GM23248 (cell line): ENCODE results near the gene ZNF710. TPM values are rescaled to one million over a fixed set of nuclear protein-coding genes. Genes with fewer than 3 reads are reported as not detected.

ENCODE experiments used
- DNase-seq: peaks from one replicate; pipeline ENCODE4 v3.0.0-alpha.2; 2015
- H2AFZ ChIP-seq: fragments of 200-600 bp; sonication (generic); 2 replicates; pipeline ENCODE4 v1.6.1; 2016; ENCODE audit warnings: antibody characterized with exemption
- H3F3A ChIP-seq: fragments of 200-600 bp; sonication (generic); 2 replicates; pipeline ENCODE4 v1.6.1; 2016; ENCODE audit warnings: mild to moderate bottlenecking, antibody characterized with exemption, mixed run types; ENCODE audit not compliant: insufficient read depth
- H3K27ac ChIP-seq: fragments of 200-600 bp; sonication (generic); 2 replicates; pipeline ENCODE4 v1.5.1; 2016; ENCODE audit warnings: mild to moderate bottlenecking
- H3K27me3 ChIP-seq: fragments of 200-600 bp; sonication (generic); replicated peaks from 2 replicates; pipeline ENCODE4 v1.6.1; 2016; ENCODE audit warnings: mild to moderate bottlenecking; ENCODE audit not compliant: insufficient read depth
- H3K36me3 ChIP-seq: fragments of 200-600 bp; sonication (generic); 2 replicates; pipeline ENCODE4 v1.6.1; 2016; ENCODE audit warnings: low read depth, mild to moderate bottlenecking
- H3K4me1 ChIP-seq: fragments of 200-600 bp; sonication (generic); 2 replicates; pipeline ENCODE4 v1.6.1; 2016; ENCODE audit warnings: mild to moderate bottlenecking; ENCODE audit not compliant: insufficient read depth
- H3K4me2 ChIP-seq: fragments of 200-600 bp; sonication (generic); one replicate; pipeline ENCODE4 v1.6.1; 2016; ENCODE audit warnings: mild to moderate bottlenecking; ENCODE audit not compliant: unreplicated experiment
- H3K4me3 ChIP-seq: fragments of 200-600 bp; sonication (generic); 2 replicates; pipeline ENCODE4 v1.5.1; 2016; ENCODE audit warnings: mild to moderate bottlenecking
- H3K79me2 ChIP-seq: fragments of 200-600 bp; sonication (generic); 2 replicates; pipeline ENCODE4 v1.6.1; 2016; ENCODE audit warnings: mild to moderate bottlenecking; ENCODE audit not compliant: insufficient read depth
- H3K9ac ChIP-seq: fragments of 200-600 bp; sonication (generic); 2 replicates; pipeline ENCODE4 v1.6.1; 2016; ENCODE audit warnings: mild to moderate bottlenecking
- H3K9me2 ChIP-seq: fragments of 200-600 bp; sonication (generic); 2 replicates; pipeline ENCODE4 v1.6.1; 2016; ENCODE audit warnings: mixed run types, mild to moderate bottlenecking, moderate library complexity; ENCODE audit not compliant: insufficient read depth
- H3K9me3 ChIP-seq: fragments of 200-600 bp; sonication (generic); one replicate; pipeline ENCODE4 v1.6.1; 2017; ENCODE audit warnings: low read depth
- H4K20me1 ChIP-seq: fragments of 200-600 bp; sonication (generic); 2 replicates; pipeline ENCODE4 v1.6.0; 2016; ENCODE audit not compliant: insufficient read depth
- EZH2 ChIP-seq: fragments of 200-600 bp; sonication (generic); IDR thresholded peaks from 2 replicates; pipeline ENCODE4 v1.6.1; 2018; ENCODE audit warnings: antibody characterized with exemption, mild to moderate bottlenecking; ENCODE audit not compliant: insufficient read depth, poor library complexity, severe bottlenecking
- EZH2phosphoT487 ChIP-seq: fragments of 200-600 bp; sonication (generic); IDR thresholded peaks from 2 replicates; pipeline ENCODE4 v1.6.1; 2018; ENCODE audit warnings: antibody characterized with exemption, moderate library complexity, mild to moderate bottlenecking, low read depth; ENCODE audit not compliant: insufficient read depth
- WGBS, 2 experiments: methylation state at CpG; one replicate each; pipeline ENCODE4 v1.1.6; 2015 to 2017; ENCODE audit warnings: low lambda C conversion rate in 2 of 2, low coverage in 1 of 2; ENCODE audit errors: missing lambda C conversion rate in 2 of 2; 5-methylcytosine and 5-hydroxymethylcytosine counted together
- in situ Hi-C: fragments of 300-500 bp; cut with MboI; formaldehyde crosslinking; loops from 2 replicates; pipeline ENCODE4 v1.15.0; 2020
- polyA plus RNA-seq: library from polyadenylated mRNA; unstranded; fragments of >200 nt; fragmentation: Nextera tagmentation; extraction: Ambion mirVana; gene quantifications from 2 replicates; pipeline ENCODE4 v1.2.1, GENCODE V29; 2016
- total RNA-seq: library from RNA; depleted of rRNA; stranded (reverse); fragments of >200 nt; shearing (Covaris generic); gene quantifications from 2 replicates; pipeline ENCODE4 v1.2.3, GENCODE V29; 2014

The ZNF710 gene
- total and polyA plus RNA-seq, 2 experiments from 2014 or later = 2.9 to 12.0 TPM

GRCh38 chr15:90035840-90036230, 34.7 kb downstream of the ZNF710 start:
- WGBS, 2 experiments = 89 to 90% methylated on average over 8 to 10 of the region's 10 CpGs
- Histone ChIP-seq H3K27ac (no peak overlapping the region), H3K9ac (no peak overlapping the region), H3K79me2 (peaks cover 94% of the 10 kb centered on the region), H3K4me1 (peaks cover 33% of the 10 kb centered on the region), H2AFZ (no peak overlapping the region), H3K9me3 (no peaks in the 10 kb centered on the region), H3K4me2 (no peak overlapping the region), H3K36me3 (no peaks in the 10 kb centered on the region), H3K4me3 (no peak overlapping the region), H4K20me1 (no peaks in the 10 kb centered on the region), H3K27me3 (no peaks in the 10 kb centered on the region), H3F3A (peaks cover 19% of the 10 kb centered on the region; the same call in 1 of the 2 replicates), H3K9me2 (no peaks in the 10 kb centered on the region)
- in situ Hi-C loops = no loop called here
- TF ChIP-seq EZH2phosphoT487 (no peak), EZH2 (no peak)
- no peak for DNase-seq

- WGBS, 2 experiments = 78 to 81% methylated on average over 9 of the region's 9 CpGs
- TF ChIP-seq EZH2 (no peak), EZH2phosphoT487 (no peak)
Measured at GRCh38 chr15:90036343-90036742, 35.2 kb downstream of the ZNF710 start.

GRCh38 chr15:90036806-90037510, 35.8 kb downstream of the ZNF710 start:
- H3K9me2 ChIP-seq = no peaks in the 10 kb centered on the region
- TF ChIP-seq EZH2 (no peak), EZH2phosphoT487 (no peak)
- H3K27ac ChIP-seq = no peak overlapping the region
- H4K20me1 ChIP-seq = no peaks in the 10 kb centered on the region
- no peaks in the 10 kb centered on the region for H3K36me3 ChIP-seq
- no peaks in the 10 kb centered on the region for H3K9me3 ChIP-seq
- WGBS, 2 experiments = 92% methylated on average over 11 of the region's 11 CpGs
- H2AFZ ChIP-seq = no peak overlapping the region
- 0 out of 2 replicates have a peak, but pooled peaks cover 7% of the 10 kb centered on the region for H3F3A ChIP-seq
- peak overlapping the region; percentile 46 for H3K4me2 ChIP-seq
- no peak overlapping the region for H3K9ac ChIP-seq
- no peak for DNase-seq
- H3K79me2 ChIP-seq = peaks cover 93% of the 10 kb centered on the region
- no peak overlapping the region for H3K4me3 ChIP-seq
- H3K4me1 ChIP-seq = peaks cover 24% of the 10 kb centered on the region
- in situ Hi-C loops = no loop called here
- no peaks in the 10 kb centered on the region for H3K27me3 ChIP-seq

More at GRCh38 chr15:90036343-90036742, 35.2 kb downstream of the ZNF710 start:
- no peaks in the 10 kb centered on the region for H3K36me3 ChIP-seq
- H4K20me1 ChIP-seq = no peaks in the 10 kb centered on the region
- in situ Hi-C loops = no loop called here
- H3K27ac ChIP-seq = no peak overlapping the region
- no peaks in the 10 kb centered on the region for H3K27me3 ChIP-seq
- no peak overlapping the region for H3K9ac ChIP-seq
- no peaks in the 10 kb centered on the region for H3K9me3 ChIP-seq
- no peak overlapping the region for H3K4me2 ChIP-seq
- DNase-seq = no peak
- H3K4me3 ChIP-seq = no peak overlapping the region
- no peaks in the 10 kb centered on the region for H3K9me2 ChIP-seq
- peaks cover 13% of the 10 kb centered on the region; the same call in 1 of the 2 replicates for H3F3A ChIP-seq
- H3K79me2 ChIP-seq = peaks cover 94% of the 10 kb centered on the region
- H3K4me1 ChIP-seq = peaks cover 28% of the 10 kb centered on the region
- H2AFZ ChIP-seq = no peak overlapping the region

- H3K27ac ChIP-seq = no peak overlapping the region
- H3F3A ChIP-seq = 0 out of 2 replicates have a peak, but pooled peaks cover 5% of the 10 kb centered on the region
- no peak overlapping the region for H3K4me3 ChIP-seq
- whole genome bisulfite sequencing, 2 experiments = 70 to 73% methylated on average over 5 of the region's 5 CpGs
- no peaks in the 10 kb centered on the region for H4K20me1 ChIP-seq
- no peaks in the 10 kb centered on the region for H3K36me3 ChIP-seq
- DNase-seq = peak; percentile 76
- H3K9me2 ChIP-seq = no peaks in the 10 kb centered on the region
- no peak overlapping the region for H3K9ac ChIP-seq
- peak overlapping the region; percentile 46 for H3K4me2 ChIP-seq
- in situ Hi-C loops = no loop called here
- H3K27me3 ChIP-seq = no peaks in the 10 kb centered on the region
- peaks cover 93% of the 10 kb centered on the region for H3K79me2 ChIP-seq
- no peak for TF ChIP-seq EZH2phosphoT487
- no peak for TF ChIP-seq EZH2
- no peak overlapping the region for H2AFZ ChIP-seq
- H3K4me1 ChIP-seq = peaks cover 24% of the 10 kb centered on the region
- no peaks in the 10 kb centered on the region for H3K9me3 ChIP-seq
Measured at GRCh38 chr15:90037511-90037860, 36.4 kb downstream of the ZNF710 start.
